H9 (cell line): ENCODE results near the gene KMT2B. TPM values are rescaled to one million over a fixed set of nuclear protein-coding genes. Genes with fewer than 3 reads are reported as not detected.

Experiments used
- DNase-seq: peaks from one replicate; pipeline ENCODE4 v3.0.0-alpha.2; 2017
- H2AFZ ChIP-seq: one replicate; pipeline ENCODE4 v1.6.1; 2013; ENCODE audit warnings: mild to moderate bottlenecking, low read length, control low read depth, moderate library complexity
- H2AK5ac ChIP-seq: 2 replicates; pipeline ENCODE4 v1.6.1; 2013; ENCODE audit warnings: low read length, control low read depth, mixed read lengths; ENCODE audit not compliant: insufficient read length
- H2BK120ac ChIP-seq: one replicate; pipeline ENCODE4 v1.6.1; 2013; ENCODE audit warnings: low read depth, mild to moderate bottlenecking, low read length, control low read depth, inconsistent platforms; ENCODE audit not compliant: poor library complexity, severe bottlenecking
- H2BK12ac ChIP-seq: 2 replicates; pipeline ENCODE4 v1.6.1; 2013; ENCODE audit warnings: low read length, control low read depth, mixed read lengths, low read depth; ENCODE audit not compliant: insufficient read length
- H2BK15ac ChIP-seq: 2 replicates; pipeline ENCODE4 v1.6.1; 2013; ENCODE audit warnings: low read depth, low read length, control low read depth
- H2BK20ac ChIP-seq: one replicate; pipeline ENCODE4 v1.6.1; 2013; ENCODE audit warnings: low read depth, mild to moderate bottlenecking, low read length, control low read depth, inconsistent platforms; ENCODE audit not compliant: poor library complexity, severe bottlenecking
- H2BK5ac ChIP-seq: 2 replicates; pipeline ENCODE4 v1.6.1; 2013; ENCODE audit warnings: low read length, control low read depth, mixed read lengths; ENCODE audit not compliant: insufficient read length
- H3K14ac ChIP-seq: 2 replicates; pipeline ENCODE4 v1.6.1; 2013; ENCODE audit warnings: low read length, control low read depth; ENCODE audit not compliant: insufficient read depth
- H3K18ac ChIP-seq: 2 replicates; pipeline ENCODE4 v1.6.1; 2013; ENCODE audit warnings: low read depth, mild to moderate bottlenecking, mixed read lengths, low read length, control low read depth; ENCODE audit not compliant: insufficient read length
- H3K23ac ChIP-seq: 2 replicates; pipeline ENCODE4 v1.6.1; 2013; ENCODE audit warnings: low read length, control low read depth, mixed read lengths, low read depth; ENCODE audit not compliant: insufficient read length
- H3K23me2 ChIP-seq: 2 replicates; pipeline ENCODE4 v1.6.1; 2013; ENCODE audit warnings: low read depth, mild to moderate bottlenecking, mixed read lengths, low read length, control low read depth; ENCODE audit not compliant: insufficient read length, poor library complexity, severe bottlenecking
- H3K27ac ChIP-seq: 2 replicates; pipeline ENCODE4 v1.5.1; 2013; ENCODE audit warnings: low read length, control low read depth, mixed read lengths, low read depth; ENCODE audit not compliant: insufficient read length
- H3K27me3 ChIP-seq: 2 replicates; pipeline ENCODE4 v1.6.1; 2013; ENCODE audit warnings: low read length, control low read depth, inconsistent platforms; ENCODE audit not compliant: insufficient read depth
- H3K4ac ChIP-seq: 2 replicates; pipeline ENCODE4 v1.6.1; 2013; ENCODE audit warnings: low read depth, mild to moderate bottlenecking, control low read depth, inconsistent platforms, low read length, moderate library complexity
- H3K4me1 ChIP-seq: 2 replicates; pipeline ENCODE4 v1.6.1; 2013; ENCODE audit warnings: low read length, control low read depth, inconsistent platforms; ENCODE audit not compliant: insufficient read depth
- H3K4me2 ChIP-seq: 2 replicates; pipeline ENCODE4 v1.6.1; 2013; ENCODE audit warnings: low read length, control low read depth, mixed read lengths; ENCODE audit not compliant: insufficient read length, insufficient read depth
- H3K56ac ChIP-seq: 2 replicates; pipeline ENCODE4 v1.6.1; 2013; ENCODE audit warnings: low read depth, mild to moderate bottlenecking, mixed read lengths, low read length, control low read depth; ENCODE audit not compliant: insufficient read length
- H3K79me1 ChIP-seq: 2 replicates; pipeline ENCODE4 v1.6.1; 2013; ENCODE audit warnings: low read depth, mild to moderate bottlenecking, moderate library complexity, low read length, control low read depth, inconsistent platforms; ENCODE audit not compliant: insufficient read depth, poor library complexity, severe bottlenecking
- H3K79me2 ChIP-seq: 2 replicates; pipeline ENCODE4 v1.6.1; 2013; ENCODE audit warnings: low read length, control low read depth, inconsistent platforms; ENCODE audit not compliant: insufficient read depth
- H3K9ac ChIP-seq: 2 replicates; pipeline ENCODE4 v1.6.1; 2013; ENCODE audit warnings: low read length, control low read depth, mixed read lengths; ENCODE audit not compliant: insufficient read length; ENCODE audit errors: extremely low read depth
- H3K9me3 ChIP-seq: one replicate; pipeline ENCODE4 v1.6.1; 2013; ENCODE audit warnings: low read depth, low read length, inconsistent platforms; ENCODE audit not compliant: control insufficient read depth
- H3T11ph ChIP-seq: one replicate; pipeline ENCODE4 v1.6.1; 2013; ENCODE audit warnings: mild to moderate bottlenecking, low read length, control low read depth, inconsistent platforms
- H4K20me1 ChIP-seq: one replicate; pipeline ENCODE4 v1.6.1; 2013; ENCODE audit not compliant: control insufficient read depth, insufficient read length, insufficient read depth
- H4K5ac ChIP-seq: 2 replicates; pipeline ENCODE4 v1.6.1; 2013; ENCODE audit warnings: low read depth, mild to moderate bottlenecking, mixed read lengths, low read length, control low read depth; ENCODE audit not compliant: insufficient read length
- H4K8ac ChIP-seq: replicated peaks from 2 replicates; pipeline ENCODE4 v1.6.1; 2013; ENCODE audit warnings: low read length, control low read depth, mixed read lengths, low read depth; ENCODE audit not compliant: insufficient read length
- H4K91ac ChIP-seq: 2 replicates; pipeline ENCODE4 v1.6.1; 2013; ENCODE audit warnings: low read depth, mild to moderate bottlenecking, moderate library complexity, mixed read lengths, low read length, control low read depth; ENCODE audit not compliant: insufficient read length
- H3K27ac Mint-ChIP-seq, 3 experiments: 2 replicates in 2 of 3; 3 replicates in 1 of 3; pipeline ENCODE4 v1.8.0; 2020 to 2021; ENCODE audit warnings: mixed read lengths in 3 of 3, mild to moderate bottlenecking in 1 of 3, moderate library complexity in 1 of 3
- H3K27me3 Mint-ChIP-seq: 2 replicates; pipeline ENCODE4 v1.8.0; 2021; ENCODE audit warnings: low read depth, mild to moderate bottlenecking, moderate library complexity, mixed read lengths
- H3K36me3 Mint-ChIP-seq, 3 experiments: 2 replicates in 2 of 3; 3 replicates in 1 of 3; pipeline ENCODE4 v1.8.0; 2020 to 2021; ENCODE audit warnings: low read depth in 3 of 3, mixed read lengths in 3 of 3; ENCODE audit not compliant: insufficient read depth in 1 of 3
- H3K4me1 Mint-ChIP-seq, 2 experiments: 2 replicates each; pipeline ENCODE4 v1.8.0; 2020; ENCODE audit warnings: mixed read lengths in 2 of 2
- H3K4me3 Mint-ChIP-seq, 2 experiments: 2 replicates in 1 of 2; 3 replicates in 1 of 2; pipeline ENCODE4 v1.8.0; 2020 to 2021; ENCODE audit warnings: mild to moderate bottlenecking in 2 of 2, mixed read lengths in 2 of 2, moderate library complexity in 1 of 2
- H3K9me3 Mint-ChIP-seq, 2 experiments: 2 replicates in 1 of 2; 3 replicates in 1 of 2; pipeline ENCODE4 v1.8.0; 2020; ENCODE audit warnings: mild to moderate bottlenecking in 2 of 2, mixed read lengths in 2 of 2, moderate library complexity in 1 of 2
- CTCF ChIP-seq: fragments of 200-600 bp; sonication (generic); conservative IDR thresholded peaks from 3 replicates; pipeline ENCODE4 v1.8.0; 2021; ENCODE audit warnings: antibody characterized with exemption, mild to moderate bottlenecking
- WGBS: extraction: QIAGEN DNeasy Blood & Tissue Kit; methylation state at CpG from one replicate; pipeline ENCODE4 v1.1.7; 2013; ENCODE audit warnings: missing lambda C conversion rate, low lambda C conversion rate, mixed read lengths; ENCODE audit not compliant: insufficient read length; ENCODE audit errors: extremely low coverage; 5-methylcytosine and 5-hydroxymethylcytosine counted together
- total RNA-seq: library from RNA; stranded (reverse); gene quantifications from 2 replicates; pipeline ENCODE4 v1.2.1, GENCODE V29; 2021

Gene KMT2B
- total RNA-seq, 1 experiment from 2014 or later: 47.7 TPM

- peak within 1 kb of the TSS; percentile 71 for H3K9ac ChIP-seq
- DNase-seq: peak; percentile 98
- TF ChIP-seq CTCF: no peak
- no peak within 1 kb of the TSS for H2BK120ac ChIP-seq
- no peak within 1 kb of the TSS for H2BK20ac ChIP-seq
- Mint-ChIP-seq H3K9me3 (no peaks in the 10 kb centered on the region), H3K36me3 (peaks cover 3 to 17% (median 5%) of the 10 kb centered on the region in 3 experiments; a peak in 4 of 7 replicates), H3K4me1 (peaks cover 20 to 38% of the 10 kb centered on the region in 2 experiments), H3K4me3 (peak within 1 kb of the TSS; percentile 96), H3K27me3 (no peaks in the 10 kb centered on the region), H3K27ac (peak within 1 kb of the TSS; percentile 100)
- H3K23ac ChIP-seq: no peak within 1 kb of the TSS
- no peak within 1 kb of the TSS for H2BK12ac ChIP-seq
- H3K79me1 ChIP-seq: peaks cover 3% of the 10 kb centered on the region
- no peak within 1 kb of the TSS for H2AK5ac ChIP-seq
- H3K9me3 ChIP-seq: no peaks in the 10 kb centered on the region
- H3K4ac ChIP-seq: no peak within 1 kb of the TSS
- H2BK15ac ChIP-seq: no peak within 1 kb of the TSS
- H2BK5ac ChIP-seq: no peak within 1 kb of the TSS
- H3K23me2 ChIP-seq: peaks cover 16% of the 10 kb centered on the region
- H4K91ac ChIP-seq: no peak within 1 kb of the TSS
- peak within 1 kb of the TSS; percentile 95 for H3K4me2 ChIP-seq
- no peak within 1 kb of the TSS for H3K56ac ChIP-seq
- no peak within 1 kb of the TSS for H3K27ac ChIP-seq
- no peak within 1 kb of the TSS for H4K8ac ChIP-seq
- H4K5ac ChIP-seq: no peak within 1 kb of the TSS
- H3K4me1 ChIP-seq: peaks cover 4% of the 10 kb centered on the region; the same call in 1 of the 2 replicates
- H2AFZ ChIP-seq: peak within 1 kb of the TSS; percentile 71
- no peak within 1 kb of the TSS for H3T11ph ChIP-seq
- H3K18ac ChIP-seq: peak within 1 kb of the TSS; percentile 61
- no peaks in the 10 kb centered on the region for H3K79me2 ChIP-seq
- no peaks in the 10 kb centered on the region for H3K27me3 ChIP-seq
- WGBS: no CpG with 5 or more reads among the region's 40 CpGs
- H3K14ac ChIP-seq: peak within 1 kb of the TSS; percentile 79
- H4K20me1 ChIP-seq: no peaks in the 10 kb centered on the region
Measured at GRCh38 chr19:35745328-35746086, 27.7 kb downstream of the KMT2B start, which contains the start of the genes PSENEN and U2AF1L4. TSS of gene PSENEN (plus strand) at chr19:35745651. CDS start at chr19:35745931, 280 bp downstream. TSS of gene U2AF1L4 (minus strand) at chr19:35745418. CDS start at chr19:35745391, 27 bp downstream.
